ENCODE results near the gene CRABP2.

The CRABP2 gene

GRCh38 chr1:156742017-156742416, 36.6 kb upstream of the CRABP2 start:
- no peak for DNase-seq (ENCODE audit: low spot score)

DNA sequence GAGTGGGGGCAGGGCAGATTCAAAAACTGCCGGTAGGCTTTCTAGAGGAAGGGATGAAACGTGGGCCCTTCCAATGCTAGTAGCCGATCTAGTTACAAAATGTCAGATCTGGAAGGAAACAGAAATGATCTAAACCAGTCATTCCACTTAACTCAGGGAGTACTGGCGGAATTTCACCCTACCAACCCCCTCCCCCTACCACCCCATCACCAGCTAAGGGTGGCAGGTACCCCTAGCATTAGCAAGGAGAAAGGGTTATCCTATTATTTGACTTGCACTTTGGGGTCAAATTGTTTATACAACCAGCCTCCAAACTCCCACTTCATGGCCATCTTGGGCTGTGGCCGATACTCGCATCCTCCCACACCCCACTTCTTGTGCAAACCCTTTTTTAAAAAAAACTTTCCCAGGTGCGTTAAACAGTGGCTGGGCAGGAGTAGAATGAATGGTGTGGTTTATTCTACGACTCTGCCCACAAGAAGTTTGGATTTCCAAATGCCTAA, 36.1 kb upstream of the CRABP2 start:
- no peak for DNase-seq (ENCODE audit: low spot score)

DNA sequence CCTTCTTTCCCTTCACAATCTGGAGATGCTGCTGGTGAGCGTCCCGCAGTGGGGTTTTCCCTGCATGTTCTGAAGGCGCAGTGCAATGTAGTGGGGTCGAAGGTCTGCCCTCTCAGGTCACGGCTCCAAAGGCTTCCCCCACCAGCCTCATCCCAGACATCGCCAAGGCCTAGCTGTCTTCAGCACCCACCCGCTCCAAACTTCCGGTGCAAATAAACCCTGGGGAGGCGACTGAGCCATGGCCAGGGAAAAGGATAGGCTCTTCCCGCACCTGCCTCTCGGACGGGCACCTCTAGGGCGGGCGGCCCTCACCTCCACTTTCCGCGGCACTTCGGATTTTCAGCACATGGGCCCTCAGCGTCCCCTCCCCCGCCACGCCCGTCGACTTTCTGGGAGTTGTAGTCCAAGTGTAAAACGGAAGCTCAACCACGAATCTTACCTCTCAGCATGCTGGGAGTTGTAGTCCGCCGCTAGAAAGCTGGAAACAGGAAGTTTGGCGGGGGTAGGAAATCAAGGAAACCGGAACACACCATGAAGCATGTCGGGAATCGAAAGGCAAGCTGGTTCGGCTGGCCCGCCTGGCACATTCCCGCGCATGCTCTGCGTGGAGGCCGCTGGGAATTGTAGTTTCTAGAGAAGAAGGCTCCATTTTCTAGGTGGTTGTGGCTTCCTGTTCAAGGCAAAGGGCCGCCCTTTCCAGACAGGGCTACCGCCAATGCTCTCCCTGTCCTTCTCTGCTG, 35.5 kb upstream of the CRABP2 start, which contains the start of gene MRPL24:
MRPL24 (minus strand) TSS at position 348 of the 740 bp plus-strand sequence. CDS start 2,384 bp downstream, outside the sequence.
- peak; percentile 100 for DNase-seq (ENCODE audit: low spot score)

GRCh38 chr1:156740237-156740740, 34.9 kb upstream of the CRABP2 start:
- DNase-seq (ENCODE audit: low spot score) = no peak

DNA sequence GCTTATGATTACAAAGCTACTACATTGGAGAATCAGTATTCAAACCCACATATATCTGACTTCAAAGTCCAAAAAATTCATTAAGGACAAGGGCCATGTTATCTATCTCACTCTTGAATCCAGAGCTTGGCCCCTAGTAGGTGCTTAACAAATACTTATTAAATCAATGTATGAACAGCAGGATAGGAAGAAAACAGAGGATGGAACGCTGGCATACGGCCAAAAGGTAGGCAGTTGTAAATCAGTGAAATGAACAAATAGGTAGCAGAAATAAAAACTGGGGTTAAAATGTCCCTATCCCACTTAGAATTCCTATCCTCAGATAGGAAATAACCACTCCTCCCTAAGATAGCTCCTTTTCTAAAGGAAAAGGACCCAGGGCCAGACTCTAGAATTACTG, 33.5 kb upstream of the CRABP2 start:
- no peak for DNase-seq (ENCODE audit: low spot score)

DNA sequence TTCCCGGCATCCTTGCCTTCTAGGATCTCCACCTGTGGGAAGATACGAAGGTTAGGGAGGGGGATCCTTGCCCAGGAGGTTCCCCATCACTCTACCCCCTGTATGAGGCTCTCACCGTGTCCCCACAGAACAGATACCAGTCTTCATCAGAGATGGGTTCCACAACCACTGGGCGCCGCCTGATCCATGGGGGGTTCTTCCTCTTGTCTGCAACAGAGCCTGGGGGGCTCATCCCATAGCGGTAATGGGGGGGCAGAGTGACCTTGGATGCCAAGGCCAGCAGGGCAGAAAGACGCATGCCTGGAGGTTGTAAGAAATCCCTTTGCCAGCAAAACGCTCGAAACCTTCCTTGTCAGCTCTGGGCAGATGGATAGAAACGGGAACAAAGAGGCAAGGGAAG, 33.0 kb upstream of the CRABP2 start:
- DNase-seq (ENCODE audit: low spot score) = no peak

DNA sequence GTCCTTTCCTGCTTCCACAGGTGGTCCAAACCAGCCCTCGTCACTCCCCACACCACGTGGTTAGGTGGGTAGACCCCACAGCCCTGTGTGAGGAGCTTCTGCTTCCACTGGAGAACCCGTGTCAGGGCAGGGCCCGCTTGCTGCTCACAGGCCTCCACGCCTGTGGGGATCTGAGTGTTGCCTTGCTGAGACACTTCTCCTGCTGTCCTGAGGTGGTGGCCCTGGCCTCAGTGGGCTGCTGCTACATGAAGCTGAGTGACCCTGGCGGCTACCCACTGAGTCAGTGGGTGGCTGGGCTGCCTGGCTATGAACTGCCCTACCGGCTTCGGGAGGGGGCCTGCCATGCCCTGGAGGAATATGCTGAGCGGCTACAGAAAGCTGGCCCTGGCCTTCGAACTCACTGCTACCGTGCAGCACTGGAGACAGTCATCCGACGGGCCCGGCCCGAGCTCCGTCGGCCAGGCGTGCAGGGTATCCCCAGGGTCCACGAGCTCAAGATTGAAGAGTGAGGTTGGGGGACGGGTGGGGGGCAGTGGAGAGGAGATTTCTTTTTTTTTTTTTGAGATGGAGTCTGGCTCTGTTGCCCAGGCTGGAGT, 28.7 kb upstream of the CRABP2 start:
- DNase-seq (ENCODE audit: low spot score) = no peak

GRCh38 chr1:156728599-156729462, 23.4 kb upstream of the CRABP2 start, which contains the start of gene ISG20L2:
ISG20L2 (minus strand) TSS chr1:156728766; CDS start chr1:156727652, 1,114 bp downstream.
- DNase-seq (ENCODE audit: low spot score) = peak; percentile 98

DNA sequence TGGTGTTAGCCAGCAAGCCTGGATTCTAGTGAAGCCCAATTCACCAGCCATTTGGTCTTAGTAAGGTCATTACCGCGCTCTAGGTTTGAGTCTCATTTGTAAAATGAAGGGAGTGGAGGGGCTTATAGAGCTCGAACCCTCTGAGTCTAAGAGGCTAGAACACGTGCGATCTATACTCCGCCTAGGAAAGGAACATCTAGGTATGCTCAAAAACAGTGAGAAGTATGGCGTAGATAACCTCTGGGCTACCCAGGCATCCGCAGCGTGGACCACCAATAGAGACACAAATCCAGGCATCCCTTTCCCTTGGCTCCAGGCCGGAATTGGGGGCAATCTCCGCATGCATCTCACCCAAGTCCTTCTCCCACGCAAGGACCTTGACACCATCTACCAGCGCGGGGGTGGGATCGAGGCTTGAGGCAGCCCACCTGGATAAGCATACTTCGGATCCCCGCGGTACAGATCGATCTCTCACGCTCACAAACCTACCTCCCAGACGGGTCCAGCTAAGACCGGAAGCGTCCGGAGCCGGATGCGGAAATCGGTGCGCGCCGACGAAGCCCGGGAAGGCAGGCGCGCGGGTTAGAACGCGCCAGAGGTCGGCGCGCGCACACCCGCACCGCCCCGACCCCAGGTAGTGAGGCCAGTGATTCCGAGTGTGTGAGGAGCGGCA, 22.7 kb upstream of the CRABP2 start, which contains the start of gene METTL25B:
METTL25B (plus strand) TSS at position 544 of the 673 bp plus-strand sequence. CDS start 636 bp downstream, outside the sequence.
- DNase-seq (ENCODE audit: low spot score) = peak; percentile 71

DNA sequence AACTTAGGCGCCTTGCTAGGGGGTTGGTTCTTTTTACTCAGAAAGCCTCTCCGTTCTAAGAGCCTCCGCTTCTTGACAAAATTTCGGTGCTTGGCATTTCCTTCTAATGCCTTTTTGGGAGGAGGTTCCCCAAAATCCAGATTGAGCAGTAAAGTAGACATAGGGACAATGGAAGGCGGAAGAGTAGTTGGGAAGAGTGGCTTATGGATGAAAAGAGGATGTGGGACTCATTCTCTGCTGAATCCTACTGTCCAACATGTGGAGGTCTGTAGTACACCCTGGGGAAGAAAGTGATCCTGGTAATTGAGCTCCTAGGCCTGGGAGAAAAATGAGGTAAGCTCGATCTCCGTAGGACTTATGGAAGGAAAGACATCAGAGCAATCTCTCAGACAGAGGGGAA, 22.1 kb upstream of the CRABP2 start:
- DNase-seq (ENCODE audit: low spot score) = no peak

DNA sequence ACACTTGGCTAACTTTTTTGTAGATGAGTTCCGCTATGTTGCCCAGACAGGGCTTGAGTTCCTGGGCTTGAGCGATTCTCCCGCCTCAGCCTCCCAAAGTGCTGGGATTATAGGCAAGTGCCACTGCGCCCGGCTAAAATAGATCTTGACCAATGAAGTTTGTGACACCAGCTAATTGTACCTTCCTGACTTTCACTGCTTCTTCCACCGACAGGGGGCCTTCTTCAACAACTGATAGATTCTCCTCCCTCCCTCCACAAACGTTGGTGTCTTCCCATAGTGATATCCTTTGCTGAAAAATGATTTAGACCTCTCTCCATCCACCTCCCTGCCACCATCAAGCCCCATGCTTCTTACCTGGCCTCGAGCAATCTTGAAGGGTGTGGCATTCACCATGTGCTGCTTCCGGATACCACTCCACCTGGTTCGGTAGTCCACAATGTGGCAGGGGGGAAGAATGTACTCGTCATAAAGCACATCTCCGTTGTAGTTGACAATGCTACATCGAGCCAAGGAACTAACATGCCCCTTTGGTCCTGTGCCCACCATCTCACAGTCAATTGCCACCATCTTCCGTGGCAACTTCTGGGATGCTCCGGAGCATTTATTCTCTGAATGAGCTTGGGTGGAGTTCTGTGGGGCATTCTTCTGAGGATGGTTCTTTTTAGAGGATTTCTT, 21.3 kb upstream of the CRABP2 start:
- DNase-seq (ENCODE audit: low spot score) = peak; percentile 47

- peak; percentile 92 for DNase-seq (ENCODE audit: low spot score)
Observed at GRCh38 chr1:156725683-156726280, 20.4 kb upstream of the CRABP2 start.

DNA sequence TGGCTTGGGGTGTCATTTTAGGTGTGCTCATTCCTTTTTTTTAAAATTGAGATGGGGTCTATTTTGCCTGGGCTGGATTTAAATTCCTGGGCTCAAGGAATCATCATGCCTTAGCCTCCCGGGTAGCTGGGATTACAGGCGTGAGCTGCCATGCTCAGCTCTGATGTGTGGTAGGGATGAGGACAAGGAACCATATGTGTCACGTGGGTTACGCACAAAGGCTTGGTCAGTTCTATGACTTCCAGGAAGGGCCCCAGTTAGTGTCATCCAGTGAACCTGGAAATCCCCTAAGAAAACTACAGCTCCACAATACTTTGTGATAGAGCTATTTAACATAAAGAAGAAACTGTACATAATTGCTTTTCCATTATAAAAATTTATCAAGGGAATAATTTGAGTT, 16.2 kb upstream of the CRABP2 start:
- no peak for DNase-seq (ENCODE audit: low spot score)

DNA sequence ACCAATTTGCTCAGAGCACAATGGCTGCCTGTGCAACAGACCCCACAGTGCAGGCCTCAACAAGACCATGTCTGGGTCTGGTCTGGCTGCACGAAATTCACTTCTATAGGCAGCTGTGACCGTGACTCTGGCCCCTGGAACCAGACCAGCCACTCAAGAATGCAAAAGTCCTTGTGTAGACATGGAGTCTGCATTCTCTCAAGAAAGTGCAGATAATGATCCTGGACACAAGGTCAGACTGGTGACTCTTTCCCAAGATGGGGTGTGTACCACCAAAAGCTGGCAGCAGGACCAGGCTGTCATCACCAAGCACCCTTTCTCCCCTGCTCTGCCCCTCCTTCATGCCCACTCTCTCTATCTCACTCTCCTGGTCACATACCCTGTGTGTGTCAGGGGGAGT, 15.7 kb upstream of the CRABP2 start:
- no peak for DNase-seq (ENCODE audit: low spot score)

DNA sequence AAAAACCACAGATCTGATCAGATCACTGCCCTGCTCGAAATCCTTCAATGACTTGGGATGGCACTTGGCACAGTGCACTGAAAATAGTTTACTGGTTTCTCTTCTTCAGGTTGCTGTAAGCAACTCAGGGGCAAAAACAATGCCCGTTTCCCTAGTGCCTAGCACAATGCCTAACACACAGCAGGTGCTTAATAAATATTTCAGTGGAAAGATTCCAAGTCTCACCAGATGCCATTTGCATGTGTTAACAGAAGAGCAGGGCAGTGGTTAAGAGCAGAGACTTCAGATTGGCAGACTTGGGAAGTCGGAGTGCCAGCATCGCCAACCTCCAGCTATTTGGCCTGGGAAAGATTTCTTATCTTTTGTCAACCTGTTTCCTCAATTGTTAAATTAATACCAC, 12.0 kb upstream of the CRABP2 start:
- no peak for DNase-seq (ENCODE audit: low spot score)

GRCh38 chr1:156714830-156715229, 9.4 kb upstream of the CRABP2 start:
- DNase-seq (ENCODE audit: low spot score) = no peak

- no peak for DNase-seq (ENCODE audit: low spot score)
Observed at GRCh38 chr1:156712626-156713025, 7.2 kb upstream of the CRABP2 start.

- no peak for DNase-seq (ENCODE audit: low spot score)
Observed at GRCh38 chr1:156711011-156711817, 5.8 kb upstream of the CRABP2 start.

GRCh38 chr1:156709757-156710489, 4.5 kb upstream of the CRABP2 start:
- DNase-seq (ENCODE audit: low spot score) = peak; percentile 62

Measured in Ammon's horn (tissue), 1 donor.